OCI-LY1 (cell line): ENCODE results near the gene MPEG1.

ENCODE experiments used
- H2AFZ ChIP-seq: fragments of 200-600 bp; sonication (generic), shearing (Covaris generic); 2 replicates; pipeline ENCODE4 v1.6.0; 2014; ENCODE audit warnings: antibody characterized with exemption, mild to moderate bottlenecking, low read length
- H3F3A ChIP-seq: fragments of 200-600 bp; sonication (generic), shearing (Covaris generic); 2 replicates; pipeline ENCODE4 v1.6.0; 2014; ENCODE audit warnings: mild to moderate bottlenecking, antibody characterized with exemption, low read length, moderate library complexity; ENCODE audit not compliant: insufficient read depth
- H3K27ac ChIP-seq: fragments of 200-600 bp; sonication (generic); 2 replicates; pipeline ENCODE4 v1.5.1; 2014; ENCODE audit warnings: low read length, mixed run types, mild to moderate bottlenecking, low read depth; ENCODE audit not compliant: poor library complexity, severe bottlenecking
- H3K27me3 ChIP-seq: fragments of 200-600 bp; sonication (generic); 2 replicates; pipeline ENCODE4 v1.6.0; 2014; ENCODE audit warnings: antibody characterized with exemption, mild to moderate bottlenecking, low read length, moderate library complexity; ENCODE audit not compliant: insufficient read depth
- H3K36me3 ChIP-seq: fragments of 200-600 bp; sonication (generic); 2 replicates; pipeline ENCODE4 v1.6.1; 2014; ENCODE audit warnings: mild to moderate bottlenecking, antibody characterized with exemption, low read length, moderate library complexity, mixed read lengths; ENCODE audit not compliant: insufficient read depth
- H3K4me1 ChIP-seq: fragments of 200-600 bp; sonication (generic); 2 replicates; pipeline ENCODE4 v1.5.1; 2014; ENCODE audit warnings: mild to moderate bottlenecking, low read length, moderate library complexity; ENCODE audit not compliant: insufficient read depth, severe bottlenecking
- H3K4me2 ChIP-seq: fragments of 200-600 bp; sonication (generic), shearing (Covaris generic); 2 replicates; pipeline ENCODE4 v1.6.1; 2014; ENCODE audit warnings: low read length
- H3K4me3 ChIP-seq: fragments of 200-600 bp; sonication (generic); 2 replicates; pipeline ENCODE4 v1.5.1; 2014; ENCODE audit warnings: low read length, low read depth, mild to moderate bottlenecking, mixed read lengths; ENCODE audit not compliant: poor library complexity, severe bottlenecking
- H3K79me2 ChIP-seq: fragments of 200-600 bp; shearing (Covaris generic); 2 replicates; pipeline ENCODE4 v1.6.1; 2016; ENCODE audit warnings: mixed run types, low read length, mixed read lengths; ENCODE audit not compliant: insufficient read depth
- H3K9ac ChIP-seq: fragments of 200-600 bp; sonication (generic), shearing (Covaris generic); 2 replicates; pipeline ENCODE4 v1.6.1; 2014; ENCODE audit warnings: mild to moderate bottlenecking, low read length, mixed read lengths
- H3K9me2 ChIP-seq: fragments of 200-600 bp; sonication (generic), shearing (Covaris generic); 2 replicates; pipeline ENCODE4 v1.6.1; 2014; ENCODE audit warnings: low read depth, mild to moderate bottlenecking, low read length, mixed read lengths
- H3K9me3 ChIP-seq: fragments of 200-600 bp; shearing (Covaris generic); 2 replicates; pipeline ENCODE4 v1.6.1; 2014; ENCODE audit warnings: low read length, mixed read lengths
- H4K20me1 ChIP-seq: fragments of 200-600 bp; sonication (generic), shearing (Covaris generic); 2 replicates; pipeline ENCODE4 v1.6.0; 2016; ENCODE audit warnings: mild to moderate bottlenecking, low read length; ENCODE audit not compliant: insufficient read depth
- CTCF ChIP-seq: fragments of 200-600 bp; sonication (generic), shearing (Covaris generic); IDR thresholded peaks from 2 replicates; pipeline ENCODE4 v1.5.1; 2017; ENCODE audit warnings: mild to moderate bottlenecking, antibody characterized with exemption, low read length, moderate library complexity, mixed read lengths
- EZH2 ChIP-seq: fragments of 200-600 bp; sonication (generic), shearing (Covaris generic); IDR thresholded peaks from 2 replicates; pipeline ENCODE4 v1.8.0; 2017; ENCODE audit warnings: borderline replicate concordance, mixed run types, mild to moderate bottlenecking, antibody characterized with exemption, low read length, moderate library complexity, mixed read lengths

The MPEG1 gene

GRCh38 chr11:59179121-59179520, 33.6 kb downstream of the MPEG1 start:
- Histone ChIP-seq H3K36me3 (no peaks in the 10 kb centered on the region; the same call in 1 of the 2 replicates), H3K4me1 (peaks cover 5% of the 10 kb centered on the region), H3K4me3 (no peak overlapping the region), H3K27ac (no peak overlapping the region), H3K4me2 (no peak overlapping the region), H3F3A (0 out of 2 replicates have a peak, but pooled peaks cover 3% of the 10 kb centered on the region), H3K27me3 (no peaks in the 10 kb centered on the region), H2AFZ (no peak overlapping the region), H3K9me3 (peaks cover 7% of the 10 kb centered on the region; the same call in 1 of the 2 replicates), H3K9me2 (no peaks in the 10 kb centered on the region), H4K20me1 (no peaks in the 10 kb centered on the region), H3K9ac (no peak overlapping the region), H3K79me2 (no peaks in the 10 kb centered on the region)
- no peak for TF ChIP-seq CTCF
- no peak for TF ChIP-seq EZH2

GRCh38 chr11:59178402-59178801, 34.3 kb downstream of the MPEG1 start:
- 0 out of 2 replicates have a peak, but pooled peaks cover 3% of the 10 kb centered on the region for H3F3A ChIP-seq
- H3K4me3 ChIP-seq, result no peak overlapping the region
- no peaks in the 10 kb centered on the region for H3K27me3 ChIP-seq
- H3K4me1 ChIP-seq, result peaks cover 8% of the 10 kb centered on the region
- H4K20me1 ChIP-seq, result no peaks in the 10 kb centered on the region
- H3K36me3 ChIP-seq, result no peaks in the 10 kb centered on the region; the same call in 1 of the 2 replicates
- no peak overlapping the region for H3K9ac ChIP-seq
- peaks cover 7% of the 10 kb centered on the region; the same call in 1 of the 2 replicates for H3K9me3 ChIP-seq
- no peak overlapping the region for H2AFZ ChIP-seq
- no peak overlapping the region for H3K27ac ChIP-seq
- H3K4me2 ChIP-seq, result no peak overlapping the region
- TF ChIP-seq CTCF (no peak), EZH2 (no peak)
- H3K79me2 ChIP-seq, result no peaks in the 10 kb centered on the region
- no peaks in the 10 kb centered on the region for H3K9me2 ChIP-seq

GRCh38 chr11:59176330-59176729, 36.4 kb downstream of the MPEG1 start:
- no peak overlapping the region for H3K27ac ChIP-seq
- no peaks in the 10 kb centered on the region for H3K79me2 ChIP-seq
- H3K4me1 ChIP-seq, result peaks cover 17% of the 10 kb centered on the region
- no peak overlapping the region for H3K4me3 ChIP-seq
- no peak overlapping the region for H2AFZ ChIP-seq
- H3K9ac ChIP-seq, result no peak overlapping the region
- H3K4me2 ChIP-seq, result no peak overlapping the region
- H3K9me3 ChIP-seq, result peaks cover 7% of the 10 kb centered on the region; the same call in 1 of the 2 replicates
- 0 out of 2 replicates have a peak, but pooled peaks cover 3% of the 10 kb centered on the region for H3F3A ChIP-seq
- H3K36me3 ChIP-seq, result no peaks in the 10 kb centered on the region; the same call in 1 of the 2 replicates
- H4K20me1 ChIP-seq, result no peaks in the 10 kb centered on the region
- no peaks in the 10 kb centered on the region for H3K27me3 ChIP-seq
- no peaks in the 10 kb centered on the region for H3K9me2 ChIP-seq
- TF ChIP-seq CTCF (no peak), EZH2 (no peak)
